SJSA1 (cell line): ENCODE data around the gene PCDHGA7. TPM values are rescaled to one million over a fixed set of nuclear protein-coding genes. Genes with fewer than 3 reads are reported as not detected.
"Not testable (repeated sequence)": the region's sequence is repeated elsewhere in the genome, so short reads cannot be mapped to it uniquely, and the experiment has no call there.

Experiments used
- DNase-seq, 2 experiments: peaks; one replicate each; pipeline ENCODE4 v3.0.0-alpha.2; 2015 to 2020; ENCODE audit warnings: low spot score in 2 of 2, low read depth in 1 of 2
- H3K27ac ChIP-seq: fragments of 250-450 bp; sonication (Bioruptor Pico); 2 replicates; pipeline ENCODE4 v1.5.1; 2020; ENCODE audit warnings: mild to moderate bottlenecking, moderate library complexity
- H3K27me3 ChIP-seq: fragments of 250-450 bp; sonication (Bioruptor Pico); replicated peaks from 2 replicates; pipeline ENCODE4 v1.5.1; 2020; ENCODE audit warnings: mild to moderate bottlenecking, moderate library complexity
- H3K36me3 ChIP-seq: fragments of 250-450 bp; sonication (Bioruptor Pico); 2 replicates; pipeline ENCODE4 v1.5.1; 2020; ENCODE audit warnings: mild to moderate bottlenecking
- H3K4me1 ChIP-seq: fragments of 250-450 bp; sonication (Bioruptor Pico); replicated peaks from 2 replicates; pipeline ENCODE4 v1.6.1; 2021; ENCODE audit warnings: mild to moderate bottlenecking
- H3K4me3 ChIP-seq: fragments of 250-450 bp; sonication (Bioruptor Pico); 2 replicates; pipeline ENCODE4 v1.5.1; 2020; ENCODE audit warnings: mild to moderate bottlenecking
- H3K9me3 ChIP-seq: fragments of 250-450 bp; sonication (Bioruptor Pico); replicated peaks from 2 replicates; pipeline ENCODE4 v1.5.1; 2020; ENCODE audit warnings: mild to moderate bottlenecking
- total RNA-seq: library from RNA; depleted of rRNA; stranded (reverse); fragments of >200 nt; shearing (Covaris generic); gene quantifications from 2 replicates; pipeline ENCODE4 v1.2.3, GENCODE V29; 2014

The PCDHGA7 gene
- total RNA-seq, 1 experiment from 2014 or later, result 0.82 TPM

GRCh38 chr5:141375444-141376155 lies 6.9 kb upstream of the PCDHGA7 start:
- not testable (repeated sequence) for H3K27ac ChIP-seq, H3K4me3 ChIP-seq, H3K27me3 ChIP-seq, H3K4me1 ChIP-seq, H3K36me3 ChIP-seq
- DNase-seq, result peak in 1 of 2 experiments; percentile 44
- H3K9me3 ChIP-seq, result peaks cover 36% of the 10 kb centered on the region

GRCh38 chr5:141383345-141383744 lies 803 bp downstream of the PCDHGA7 start:
- DNase-seq, result no peak
- H3K27me3 ChIP-seq, result no peaks in the 10 kb centered on the region
- no peaks in the 10 kb centered on the region for H3K36me3 ChIP-seq
- H3K4me1 ChIP-seq, result no peaks in the 10 kb centered on the region
- no peak overlapping the region for H3K27ac ChIP-seq
- H3K4me3 ChIP-seq, result no peak overlapping the region
- H3K9me3 ChIP-seq, result peaks cover 31% of the 10 kb centered on the region

- no peaks in the 10 kb centered on the region for H3K27me3 ChIP-seq
- DNase-seq, result no peak
- H3K36me3 ChIP-seq, result no peaks in the 10 kb centered on the region
- H3K27ac ChIP-seq, result no peak overlapping the region
- H3K9me3 ChIP-seq, result peaks cover 39% of the 10 kb centered on the region
- H3K4me3 ChIP-seq, result no peak overlapping the region
- no peaks in the 10 kb centered on the region for H3K4me1 ChIP-seq
These were observed 2.1 kb downstream of the PCDHGA7 start for GRCh38 chr5:141384471-141385267.

- not testable (repeated sequence) for H3K4me3 ChIP-seq
These were observed 5.2 kb downstream of the PCDHGA7 start, which contains the start of gene PCDHGB4 for GRCh38 chr5:141387557-141388311. PCDHGB4 (plus strand) TSS chr5:141387698; CDS start chr5:141387885, 187 bp downstream.

GRCh38 chr5:141388661-141389060 lies 6.1 kb downstream of the PCDHGA7 start:
- Histone ChIP-seq H3K4me3 (no peak overlapping the region), H3K4me1 (no peaks in the 10 kb centered on the region), H3K9me3 (peaks cover 36% of the 10 kb centered on the region), H3K27me3 (no peaks in the 10 kb centered on the region), H3K36me3 (no peaks in the 10 kb centered on the region), H3K27ac (no peak overlapping the region)
- no peak for DNase-seq

More at GRCh38 chr5:141387557-141388311, 5.2 kb downstream of the PCDHGA7 start, which contains the start of gene PCDHGB4:
- not testable (repeated sequence) for H3K27ac ChIP-seq, DNase-seq, H3K4me1 ChIP-seq, H3K36me3 ChIP-seq, H3K27me3 ChIP-seq
- peaks cover 43% of the 10 kb centered on the region for H3K9me3 ChIP-seq

GRCh38 chr5:141389153-141390042 lies 6.9 kb downstream of the PCDHGA7 start:
- DNase-seq, result no peak
- H3K36me3 ChIP-seq, result no peaks in the 10 kb centered on the region
- peaks cover 37% of the 10 kb centered on the region for H3K9me3 ChIP-seq
- no peak overlapping the region for H3K4me3 ChIP-seq
- no peaks in the 10 kb centered on the region for H3K4me1 ChIP-seq
- H3K27me3 ChIP-seq, result no peaks in the 10 kb centered on the region
- no peak overlapping the region for H3K27ac ChIP-seq

GRCh38 chr5:141392429-141393198 lies 10.1 kb downstream of the PCDHGA7 start, which contains the start of gene PCDHGA8:
PCDHGA8 (plus strand) TSS chr5:141392633; CDS start chr5:141392814, 181 bp downstream.
- Histone ChIP-seq H3K9me3 (peaks cover 40% of the 10 kb centered on the region), H3K4me1 (no peaks in the 10 kb centered on the region), H3K4me3 (no peak within 1 kb of the TSS), H3K27ac (no peak within 1 kb of the TSS), H3K36me3 (no peaks in the 10 kb centered on the region), H3K27me3 (no peaks in the 10 kb centered on the region)
- no peak for DNase-seq

GRCh38 chr5:141393267-141393666 lies 10.7 kb downstream of the PCDHGA7 start:
- Histone ChIP-seq H3K4me3 (no peak overlapping the region), H3K27me3 (no peaks in the 10 kb centered on the region), H3K4me1 (no peaks in the 10 kb centered on the region), H3K9me3 (peaks cover 39% of the 10 kb centered on the region), H3K36me3 (no peaks in the 10 kb centered on the region), H3K27ac (no peak overlapping the region)
- DNase-seq, result no peak

- H3K27me3 ChIP-seq, H3K4me3 ChIP-seq, H3K27ac ChIP-seq, H3K36me3 ChIP-seq, DNase-seq, H3K4me1 ChIP-seq: not testable (repeated sequence)
- peaks cover 39% of the 10 kb centered on the region for H3K9me3 ChIP-seq
These were observed 12.1 kb downstream of the PCDHGA7 start for GRCh38 chr5:141394401-141395187.

GRCh38 chr5:141397756-141398551 lies 15.4 kb downstream of the PCDHGA7 start, which contains the start of gene PCDHGB5:
PCDHGB5 (plus strand) TSS chr5:141397947; CDS start chr5:141398128, 181 bp downstream.
- H3K9me3 ChIP-seq, result peaks cover 41% of the 10 kb centered on the region
- not testable (repeated sequence) for DNase-seq, H3K36me3 ChIP-seq, H3K4me3 ChIP-seq, H3K4me1 ChIP-seq, H3K27me3 ChIP-seq, H3K27ac ChIP-seq

GRCh38 chr5:141398608-141399007 lies 16.1 kb downstream of the PCDHGA7 start:
- Histone ChIP-seq H3K4me3 (no peak overlapping the region), H3K9me3 (peaks cover 40% of the 10 kb centered on the region), H3K27me3 (no peaks in the 10 kb centered on the region), H3K4me1 (no peaks in the 10 kb centered on the region), H3K36me3 (no peaks in the 10 kb centered on the region), H3K27ac (no peak overlapping the region)
- no peak for DNase-seq
